Measurements from ENCODE around the gene TUBA3C. TPM values are rescaled to one million over a fixed set of nuclear protein-coding genes. Genes with fewer than 3 reads are reported as not detected.
"Not testable (repeated sequence)": the region's sequence is repeated elsewhere in the genome, so short reads cannot be mapped to it uniquely, and the experiment has no call there.

Gene TUBA3C
- total RNA-seq: not detected

- no peak for DNase-seq
- peak in 1 of 2 donors; percentile 4 for ATAC-seq (ENCODE audit: low FRiP score in 2 of 2)
- H3K4me1 ChIP-seq: no peaks in the 10 kb centered on the region
- no peak within 1 kb of the TSS for H3K4me3 ChIP-seq
- H3K27me3 ChIP-seq: no peaks in the 10 kb centered on the region
- H3K27ac ChIP-seq: no peak within 1 kb of the TSS
- H3K36me3 ChIP-seq: no peaks in the 10 kb centered on the region
- H3K9me3 ChIP-seq: peaks cover 0 to 18% (median 0%) of the 10 kb centered on the region in 4 donors
- 92 to 93% methylated on average over 24 to 40 of the region's 40 CpGs for WGBS, 2 donors
- no peak for TF ChIP-seq POLR2A (IDR thresholded peaks at IDR 0.05)
- no peak for TF ChIP-seq CTCF (IDR thresholded peaks at IDR 0.05)
- no peak for TF ChIP-seq POLR2AphosphoS5 (IDR thresholded peaks at IDR 0.05)
- TF ChIP-seq EP300 (IDR thresholded peaks at IDR 0.05): no peak
Measured at GRCh38 chr13:19181621-19182485, at the start of gene TUBA3C. TUBA3C (minus strand) TSS chr13:19181824; CDS start chr13:19181747, 77 bp downstream.

DNA sequence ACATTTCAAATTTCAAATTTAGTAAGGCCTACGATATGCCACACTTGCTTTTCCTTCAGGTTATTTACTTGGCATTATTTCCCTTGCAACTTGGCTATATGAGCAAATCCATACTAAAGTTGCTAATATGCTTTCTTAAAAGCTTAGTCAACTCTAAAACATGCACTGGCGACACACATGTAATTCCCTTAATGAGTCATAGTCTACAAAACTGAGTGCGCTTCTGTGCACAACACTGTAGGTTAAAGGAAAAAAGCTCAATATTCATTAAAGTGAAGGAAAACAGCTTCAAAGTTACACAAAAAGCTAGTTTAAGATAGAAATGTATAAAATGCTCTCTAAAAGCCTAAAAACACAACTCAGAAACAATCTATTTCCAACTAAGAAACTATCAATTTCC lies 25.8 kb upstream of the TUBA3C start:
- not testable (repeated sequence) for H3K9me3 ChIP-seq; DNase-seq; H3K4me1 ChIP-seq; ATAC-seq (ENCODE audit: low FRiP score in 2 of 2); H3K27me3 ChIP-seq; H3K4me3 ChIP-seq; H3K27ac ChIP-seq; H3K36me3 ChIP-seq
- WGBS, 2 donors: 77 to 82% methylated on average over 3 of the region's 3 CpGs

DNA sequence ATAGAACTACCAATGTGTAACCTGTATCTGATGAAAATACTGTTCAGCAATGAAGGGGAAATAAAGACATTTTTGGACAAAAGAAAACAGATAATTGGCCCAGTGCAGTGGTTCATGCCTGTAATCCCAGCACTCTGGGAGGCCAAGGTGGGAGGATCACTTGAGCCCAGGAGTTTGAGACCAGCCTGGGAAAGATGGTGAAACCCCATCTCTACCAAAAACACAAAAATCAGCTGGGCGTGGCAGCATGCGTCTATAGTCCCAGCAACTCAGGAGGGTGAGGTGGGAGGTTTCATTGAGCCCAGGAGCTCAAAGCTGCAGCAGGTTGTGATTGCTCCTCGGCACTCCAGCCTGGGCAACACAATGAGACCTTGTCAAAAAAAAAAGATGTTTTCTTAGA lies 11.0 kb upstream of the TUBA3C start:
- 86 to 93% methylated on average over 3 of the region's 3 CpGs for WGBS, 2 donors
- not testable (repeated sequence) for H3K9me3 ChIP-seq; H3K4me3 ChIP-seq; H3K27ac ChIP-seq; ATAC-seq (ENCODE audit: low FRiP score in 2 of 2); H3K4me1 ChIP-seq; DNase-seq; H3K36me3 ChIP-seq; H3K27me3 ChIP-seq

DNA sequence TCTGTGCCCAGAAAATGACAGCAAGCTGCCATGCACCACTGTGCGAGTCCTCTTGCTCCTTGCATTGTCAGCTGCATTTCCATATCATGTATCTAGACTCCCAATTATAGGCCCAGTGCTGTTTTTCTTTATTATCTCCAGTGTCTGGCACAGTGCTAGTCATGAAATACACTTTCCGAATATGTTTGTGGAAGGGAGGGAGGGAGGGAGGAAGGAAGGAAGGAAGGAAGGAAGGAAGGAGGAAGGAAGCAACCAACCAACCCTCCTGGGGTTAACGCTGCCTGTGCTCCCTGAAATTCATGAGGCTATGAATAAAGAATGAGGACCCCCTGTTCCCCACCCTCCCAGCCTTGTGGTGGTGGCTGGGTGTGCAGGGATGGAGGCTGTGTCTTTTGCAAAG lies 8.3 kb upstream of the TUBA3C start:
- ATAC-seq (ENCODE audit: low FRiP score in 2 of 2); DNase-seq; H3K27me3 ChIP-seq; H3K4me3 ChIP-seq; H3K4me1 ChIP-seq; H3K36me3 ChIP-seq; H3K9me3 ChIP-seq; H3K27ac ChIP-seq: not testable (repeated sequence)
- 81 to 91% methylated on average over 3 of the region's 3 CpGs for WGBS, 2 donors

DNA sequence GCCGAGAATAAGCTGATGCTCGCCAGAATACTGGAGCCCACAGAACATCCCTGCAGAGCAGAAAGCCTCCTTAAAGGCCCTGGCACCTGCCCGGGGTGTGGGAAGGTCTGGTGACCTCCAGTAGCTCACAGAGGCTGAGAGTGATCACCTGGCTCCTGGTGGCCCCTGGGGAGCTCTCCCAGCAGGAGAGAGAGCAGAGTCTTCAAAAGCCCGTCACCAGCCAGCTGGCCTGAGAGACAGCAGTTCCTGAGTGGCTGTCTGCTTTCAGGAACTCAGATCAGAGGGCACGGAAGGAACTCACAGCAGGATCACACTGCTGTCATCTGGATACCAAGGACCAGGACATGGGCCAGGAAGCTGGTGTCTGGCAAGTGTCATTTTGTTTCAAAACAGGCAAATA lies 7.7 kb upstream of the TUBA3C start:
- not testable (repeated sequence) for H3K27ac ChIP-seq, DNase-seq, H3K36me3 ChIP-seq, H3K27me3 ChIP-seq, H3K4me3 ChIP-seq, H3K9me3 ChIP-seq, H3K4me1 ChIP-seq
- peak in 1 of 2 donors; percentile 45 for ATAC-seq (ENCODE audit: low FRiP score in 2 of 2)
- 59 to 100% methylated on average over 1 to 4 of the region's 5 CpGs for WGBS, 2 donors

- Histone ChIP-seq H3K4me1 (no peaks in the 10 kb centered on the region), H3K27me3 (no peaks in the 10 kb centered on the region), H3K27ac (no peak overlapping the region), H3K4me3 (no peak overlapping the region), H3K36me3 (no peaks in the 10 kb centered on the region), H3K9me3 (peaks cover 0 to 11% (median 0%) of the 10 kb centered on the region in 4 donors)
- no peak for DNase-seq
- TF ChIP-seq EP300 (IDR thresholded peaks at IDR 0.05): no peak
- TF ChIP-seq POLR2A (IDR thresholded peaks at IDR 0.05): no peak
- no peak for TF ChIP-seq POLR2AphosphoS5 (IDR thresholded peaks at IDR 0.05)
- TF ChIP-seq CTCF (IDR thresholded peaks at IDR 0.05): no peak
- no peak for ATAC-seq (ENCODE audit: low FRiP score in 2 of 2)
- 65 to 77% methylated on average over 5 of the region's 5 CpGs for WGBS, 2 donors
Measured at GRCh38 chr13:19185865-19186645, 4.4 kb upstream of the TUBA3C start.

Measured in upper lobe of left lung (tissue), 6 donors.